Activated T-cell treated with anti-CD3 and anti-CD28 coated beads for 4 hours (primary cell): Measurements from ENCODE around the gene ZFYVE9.

ENCODE experiments used
- DNase-seq: peaks from one replicate; pipeline ENCODE4 v3.0.0-alpha.2; 2020

ZFYVE9 gene

GRCh38 chr1:52393174-52393573 is 251.3 kb downstream of the ZFYVE9 start:
- no peak for DNase-seq
